Inflammatory macrophage treated with lipopolysaccharide for 4 hours (primary cell): ENCODE measurements around the gene HOXC13.

Source experiments
- DNase-seq: peaks from one replicate; pipeline ENCODE4 v3.0.0-alpha.2; 2020

Gene HOXC13

GRCh38 chr12:53955036-53955775, 16.6 kb downstream of the HOXC13 start:
- no peak for DNase-seq

- no peak for DNase-seq
Observed at GRCh38 chr12:53955776-53956250, 17.2 kb downstream of the HOXC13 start.

GRCh38 chr12:53956251-53956887, 17.7 kb downstream of the HOXC13 start:
- no peak for DNase-seq

- DNase-seq, result no peak
Observed at GRCh38 chr12:53956914-53957536, 18.4 kb downstream of the HOXC13 start.

GRCh38 chr12:53958128-53958527, 19.5 kb downstream of the HOXC13 start:
- DNase-seq, result no peak

- no peak for DNase-seq
Observed at GRCh38 chr12:53959314-53959713, 20.7 kb downstream of the HOXC13 start.

GRCh38 chr12:53960187-53961024, 21.8 kb downstream of the HOXC13 start:
- DNase-seq, result no peak

GRCh38 chr12:53961025-53961761, 22.6 kb downstream of the HOXC13 start:
- no peak for DNase-seq

GRCh38 chr12:53963005-53963404, 24.4 kb downstream of the HOXC13 start:
- no peak for DNase-seq

GRCh38 chr12:53963434-53964314, 25.0 kb downstream of the HOXC13 start:
- no peak for DNase-seq

- no peak for DNase-seq
Observed at GRCh38 chr12:53964315-53964713, 25.7 kb downstream of the HOXC13 start.

GRCh38 chr12:53965281-53966084, 26.9 kb downstream of the HOXC13 start:
- no peak for DNase-seq

GRCh38 chr12:53966085-53966384, 27.4 kb downstream of the HOXC13 start:
- DNase-seq, result no peak

- no peak for DNase-seq
Observed at GRCh38 chr12:53966385-53967133, 27.9 kb downstream of the HOXC13 start.

- no peak for DNase-seq
Observed at GRCh38 chr12:53967421-53967925, 28.8 kb downstream of the HOXC13 start.

GRCh38 chr12:53968214-53969127, 29.8 kb downstream of the HOXC13 start:
- DNase-seq, result no peak

GRCh38 chr12:53969588-53970259, 31.1 kb downstream of the HOXC13 start:
- no peak for DNase-seq

- DNase-seq, result no peak
Observed at GRCh38 chr12:53970451-53970850, 31.8 kb downstream of the HOXC13 start.
